ENCODE results near the gene CD300C.

- TF ChIP-seq, protein P1, sequence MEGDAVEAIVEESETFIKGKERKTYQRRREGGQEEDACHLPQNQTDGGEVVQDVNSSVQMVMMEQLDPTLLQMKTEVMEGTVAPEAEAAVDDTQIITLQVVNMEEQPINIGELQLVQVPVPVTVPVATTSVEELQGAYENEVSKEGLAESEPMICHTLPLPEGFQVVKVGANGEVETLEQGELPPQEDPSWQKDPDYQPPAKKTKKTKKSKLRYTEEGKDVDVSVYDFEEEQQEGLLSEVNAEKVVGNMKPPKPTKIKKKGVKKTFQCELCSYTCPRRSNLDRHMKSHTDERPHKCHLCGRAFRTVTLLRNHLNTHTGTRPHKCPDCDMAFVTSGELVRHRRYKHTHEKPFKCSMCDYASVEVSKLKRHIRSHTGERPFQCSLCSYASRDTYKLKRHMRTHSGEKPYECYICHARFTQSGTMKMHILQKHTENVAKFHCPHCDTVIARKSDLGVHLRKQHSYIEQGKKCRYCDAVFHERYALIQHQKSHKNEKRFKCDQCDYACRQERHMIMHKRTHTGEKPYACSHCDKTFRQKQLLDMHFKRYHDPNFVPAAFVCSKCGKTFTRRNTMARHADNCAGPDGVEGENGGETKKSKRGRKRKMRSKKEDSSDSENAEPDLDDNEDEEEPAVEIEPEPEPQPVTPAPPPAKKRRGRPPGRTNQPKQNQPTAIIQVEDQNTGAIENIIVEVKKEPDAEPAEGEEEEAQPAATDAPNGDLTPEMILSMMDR (IDR thresholded peaks at IDR 0.05): no peak
- no peak for TF ChIP-seq ZFX (IDR thresholded peaks at IDR 0.05; ENCODE audit: borderline replicate concordance)
These were observed 29.2 kb downstream of the CD300C start for GRCh38 chr17:74516561-74517328.

Data from 22Rv1 (cell line).